ENCODE measurements around the gene OR2B3.

- TF ChIP-seq CTCF (IDR thresholded peaks at IDR 0.05) = no peak
- TF ChIP-seq POLR2A (IDR thresholded peaks at IDR 0.05) = no peak
Measured at GRCh38 chr6:29131691-29132090, 44.6 kb upstream of the OR2B3 start.

Data from tibial nerve (tissue), 3 donors.